H1 (cell line): ENCODE measurements around the gene ABHD1. TPM values are rescaled to one million over a fixed set of nuclear protein-coding genes. Genes with fewer than 3 reads are reported as not detected.

ENCODE experiments used
- CTCF ChIA-PET: fragments of 300-600 bp; sonication (Branson Sonifier 250); formaldehyde crosslinking; loops from one replicate; lab custom pipeline; 2021; ENCODE audit not compliant: partially characterized antibody; lab: Charles Lee
- POLR2A ChIA-PET: fragments of 300-600 bp; sonication (Branson Sonifier 250); formaldehyde crosslinking; loops from one replicate; lab custom pipeline; 2021; ENCODE audit warnings: inconsistent platforms; ENCODE audit not compliant: partially characterized antibody; lab: Charles Lee
- DNase-seq, 2 experiments: peaks; one replicate each; pipeline versions ENCODE4 v3.0.0 to v3.0.0-alpha.2; 2010 to 2022; ENCODE audit warnings: low spot score in 2 of 2, low read depth in 1 of 2, mixed read lengths in 1 of 2
- FAIRE-seq: peaks from 2 replicates; lab custom pipeline; 2011; peaks lifted over from hg19 to GRCh38; lab: Jason Lieb, UNC
- H2AFZ ChIP-seq: 2 replicates; pipeline ENCODE4 v1.8.1; 2012; ENCODE audit warnings: low read length, inconsistent platforms
- H2AK5ac ChIP-seq: 2 replicates; pipeline ENCODE4 v1.6.1; 2013; ENCODE audit warnings: low read depth, low read length
- H2BK120ac ChIP-seq: replicated peaks from 2 replicates; pipeline ENCODE3; 2013; ENCODE audit warnings: low read depth, low read length, inconsistent platforms
- H2BK12ac ChIP-seq: 2 replicates; pipeline ENCODE4 v1.6.1; 2013; ENCODE audit warnings: low read depth, low read length
- H2BK15ac ChIP-seq: 2 replicates; pipeline ENCODE4 v1.6.1; 2013; ENCODE audit warnings: low read length
- H2BK20ac ChIP-seq: 2 replicates; pipeline ENCODE4 v1.6.1; 2013; ENCODE audit warnings: low read length
- H2BK5ac ChIP-seq: 2 replicates; pipeline ENCODE4 v1.6.1; 2013; ENCODE audit warnings: low read depth, low read length
- H3K14ac ChIP-seq: 2 replicates; pipeline ENCODE4 v1.6.1; 2013; ENCODE audit warnings: inconsistent platforms; ENCODE audit not compliant: insufficient read length
- H3K18ac ChIP-seq: 2 replicates; pipeline ENCODE4 v1.6.1; 2013; ENCODE audit warnings: low read length; ENCODE audit errors: extremely low read depth
- H3K23ac ChIP-seq: 2 replicates; pipeline ENCODE4 v1.6.1; 2013; ENCODE audit warnings: inconsistent platforms; ENCODE audit not compliant: insufficient read length
- H3K23me2 ChIP-seq: 2 replicates; pipeline ENCODE4 v1.6.1; 2013; ENCODE audit warnings: low read depth, low read length
- H3K27ac ChIP-seq: 2 replicates; pipeline ENCODE4 v1.6.1; 2011; ENCODE audit warnings: low read depth, low read length, inconsistent platforms
- H3K27me3 ChIP-seq, 4 experiments: replicated peaks in 1 of 4; 1 replicate in 1 of 4; 2 replicates in 3 of 4; pipeline versions ENCODE4 v1.6.1 to v1.8.1; 2011 to 2013; ENCODE audit warnings: low read length in 3 of 4, mild to moderate bottlenecking in 3 of 4, inconsistent platforms in 2 of 4, mixed read lengths in 2 of 4, moderate library complexity in 1 of 4; ENCODE audit not compliant: control insufficient read depth in 3 of 4, insufficient read depth in 3 of 4; ENCODE audit errors: extremely low read depth in 1 of 4
- H3K36me3 ChIP-seq, 4 experiments: 2 replicates each; pipeline versions ENCODE4 v1.6.1 to v1.8.1; 2011 to 2013; ENCODE audit warnings: mild to moderate bottlenecking in 4 of 4, low read length in 3 of 4, moderate library complexity in 2 of 4, control low read depth in 1 of 4, inconsistent platforms in 1 of 4; ENCODE audit not compliant: insufficient read depth in 4 of 4, control insufficient read depth in 2 of 4
- H3K4ac ChIP-seq: replicated peaks from 2 replicates; pipeline ENCODE3; 2013; ENCODE audit warnings: low read length, low read depth, mixed read lengths, inconsistent platforms; ENCODE audit not compliant: insufficient read length
- H3K4me1 ChIP-seq, 4 experiments: replicated peaks in 1 of 4; 1 replicate in 1 of 4; 2 replicates in 3 of 4; pipeline versions ENCODE4 v1.6.1 to v1.8.1; 2011 to 2013; ENCODE audit warnings: low read length in 3 of 4, inconsistent platforms in 2 of 4, mixed read lengths in 1 of 4; ENCODE audit not compliant: insufficient read depth in 4 of 4, control insufficient read depth in 3 of 4
- H3K4me2 ChIP-seq, 2 experiments: 2 replicates each; pipeline versions ENCODE4 v1.6.1 to v1.8.1; 2011 to 2013; ENCODE audit warnings: low read depth in 2 of 2, low read length in 2 of 2, control low read depth in 1 of 2, inconsistent platforms in 1 of 2, mild to moderate bottlenecking in 1 of 2; ENCODE audit not compliant: insufficient read depth in 1 of 2
- H3K4me3 ChIP-seq, 4 experiments: fragments of 200-600, 300-600 bp in 1 of 4; sonication (generic), shearing (Covaris generic), sonication (Bioruptor Twin) in 1 of 4; 2 replicates each; pipeline versions ENCODE4 v1.5.1 to v1.8.1; 2011 to 2016; ENCODE audit warnings: low read length in 4 of 4, low read depth in 3 of 4, control low read depth in 2 of 4, inconsistent platforms in 2 of 4, mild to moderate bottlenecking in 2 of 4, mixed read lengths in 1 of 4, moderate library complexity in 1 of 4; ENCODE audit not compliant: insufficient read depth in 2 of 4; ENCODE audit errors: extremely low read depth in 1 of 4
- H3K56ac ChIP-seq: replicated peaks from 2 replicates; pipeline ENCODE3; 2013; ENCODE audit warnings: low read depth, mild to moderate bottlenecking, mixed read lengths, low read length, inconsistent platforms; ENCODE audit not compliant: insufficient read length
- H3K79me1 ChIP-seq: 2 replicates; pipeline ENCODE4 v1.6.1; 2013; ENCODE audit warnings: low read depth, low read length, control low read depth
- H3K79me2 ChIP-seq, 2 experiments: 2 replicates each; pipeline versions ENCODE4 v1.6.1 to v1.8.1; 2012 to 2013; ENCODE audit warnings: low read length in 2 of 2, mild to moderate bottlenecking in 2 of 2, inconsistent platforms in 1 of 2; ENCODE audit not compliant: insufficient read depth in 2 of 2, control insufficient read depth in 1 of 2
- H3K9ac ChIP-seq, 4 experiments: replicated peaks in 1 of 4; 1 replicate in 1 of 4; 2 replicates in 3 of 4; pipeline versions ENCODE4 v1.6.1 to v1.8.1; 2011 to 2013; ENCODE audit warnings: low read depth in 3 of 4, low read length in 3 of 4, control low read depth in 2 of 4, mild to moderate bottlenecking in 2 of 4, moderate library complexity in 2 of 4, inconsistent platforms in 1 of 4; ENCODE audit errors: extremely low read depth in 1 of 4
- H3K9me3 ChIP-seq, 2 experiments: 2 replicates each; pipeline versions ENCODE4 v1.6.1 to v1.8.1; 2012 to 2013; ENCODE audit warnings: mild to moderate bottlenecking in 2 of 2, moderate library complexity in 2 of 2, control low read depth in 1 of 2, inconsistent platforms in 1 of 2, low read depth in 1 of 2, low read length in 1 of 2, mixed read lengths in 1 of 2; ENCODE audit not compliant: insufficient read depth in 2 of 2
- H4K20me1 ChIP-seq, 2 experiments: replicated peaks in 1 of 2; 2 replicates each; pipeline versions ENCODE3 to v1.8.1; 2011 to 2013; ENCODE audit warnings: inconsistent platforms in 2 of 2, low read length in 2 of 2, mild to moderate bottlenecking in 1 of 2; ENCODE audit not compliant: insufficient read depth in 2 of 2, control insufficient read depth in 1 of 2
- H4K5ac ChIP-seq: 2 replicates; pipeline ENCODE4 v1.6.1; 2013; ENCODE audit warnings: low read length, low read depth, mixed read lengths, inconsistent platforms; ENCODE audit not compliant: insufficient read length
- H4K8ac ChIP-seq: 2 replicates; pipeline ENCODE4 v1.8.0; 2013; ENCODE audit warnings: mild to moderate bottlenecking, moderate library complexity, low read length, inconsistent platforms; ENCODE audit not compliant: insufficient read depth; ENCODE audit errors: extremely low read depth
- H4K91ac ChIP-seq: replicated peaks from 2 replicates; pipeline ENCODE3; 2013; ENCODE audit warnings: low read length, mixed read lengths, inconsistent platforms; ENCODE audit not compliant: insufficient read length
- BRCA1 ChIP-seq: IDR thresholded peaks from 2 replicates; pipeline ENCODE4 v1.6.1; 2012; ENCODE audit warnings: low read depth, low read length, improper control_type of control experiment
- CEBPB ChIP-seq: IDR thresholded peaks from 2 replicates; pipeline ENCODE4 v1.6.1; 2012; ENCODE audit warnings: low read depth, low read length
- GTF2F1 ChIP-seq: IDR thresholded peaks from 2 replicates; pipeline ENCODE4 v1.6.1; 2012; ENCODE audit warnings: low read depth, low read length, improper control_type of control experiment, borderline replicate concordance
- JUND ChIP-seq: IDR thresholded peaks from 2 replicates; pipeline ENCODE4 v1.6.1; 2011; ENCODE audit warnings: mild to moderate bottlenecking, improper control_type of control experiment, low read length
- RXRA ChIP-seq: IDR thresholded peaks from 2 replicates; pipeline ENCODE4 v1.6.1; 2011; ENCODE audit warnings: low read depth, mild to moderate bottlenecking, low read length, moderate library complexity; ENCODE audit not compliant: insufficient read depth
- SIRT6 ChIP-seq: IDR thresholded peaks from one replicate; pipeline ENCODE4 v1.7.1; 2012; ENCODE audit warnings: low read length, inconsistent platforms
- WGBS, 2 experiments: shearing (Covaris generic) in 1 of 2; methylation state at CpG; one replicate each; pipeline versions ENCODE4 v1.1.6 to v1.1.7; 2013 to 2015; ENCODE audit warnings: low lambda C conversion rate in 2 of 2, mixed read lengths in 2 of 2, inconsistent platforms in 1 of 2, low coverage in 1 of 2, missing lambda C conversion rate in 1 of 2; ENCODE audit not compliant: insufficient replicate concordance in 2 of 2, insufficient coverage in 1 of 2, insufficient read length in 1 of 2; ENCODE audit errors: extremely low coverage in 1 of 2, missing lambda C conversion rate in 1 of 2; 5-methylcytosine and 5-hydroxymethylcytosine counted together
- polyA plus RNA-seq, 7 experiments: library from polyadenylated mRNA; depleted of rRNA in 3 of 7; stranded (reverse) in 5 of 7; unstranded in 2 of 7; fragments of >200 nt in 5 of 7; fragments of 200-250 nt in 2 of 7; gene quantifications; 1 replicate in 5 of 7; 2 replicates in 1 of 7; 4 replicates in 1 of 7; pipeline versions ENCODE4 v1.2.1 to v1.2.3, GENCODE V29; 2011 to 2013; ENCODE audit warnings: missing spikeins in 2 of 7, mixed read lengths in 2 of 7
- total RNA-seq: library from RNA; stranded (reverse); fragmentation: NEBNext Ultra II Directional; extraction: Animal tissue kit (Norgen Biotek cat#: 25700); gene quantifications from 2 replicates; pipeline ENCODE4 v1.2.1, GENCODE V29; 2021

The ABHD1 gene
- total and polyA plus RNA-seq, 2 of the 8 experiments (the other 6 are each of a cell fraction or from before 2014, with no cell fraction given): 0.20 to 1.1 TPM

- Histone ChIP-seq H3K27me3 (peaks cover 0 to 9% (median 4%) of the 10 kb centered on the region in 4 experiments; a peak in 2 of 7 replicates), H3K23ac (no peak overlapping the region), H4K5ac (no peak overlapping the region), H3K14ac (no peak overlapping the region), H3K4me3 (no peak overlapping the region), H3K27ac (no peak overlapping the region), H2BK5ac (no peak overlapping the region), H3K9ac (no peak overlapping the region), H3K4ac (no peak overlapping the region), H2AK5ac (no peak overlapping the region), H4K8ac (peak overlapping the region; percentile 60; the same call in 1 of the 2 replicates), H4K91ac (no peak overlapping the region), H3K56ac (no peak overlapping the region), H2BK120ac (no peak overlapping the region), H3K36me3 (no peaks in the 10 kb centered on the region), H4K20me1 (no peaks in the 10 kb centered on the region), H2BK20ac (no peak overlapping the region), H2AFZ (no peak overlapping the region), H3K79me2 (no peaks in the 10 kb centered on the region), H3K4me1 (peaks cover 4 to 33% (median 17%) of the 10 kb centered on the region in 4 experiments), H3K4me2 (no peak overlapping the region), H2BK12ac (no peak overlapping the region), H3K23me2 (peaks cover 13% of the 10 kb centered on the region; the same call in 1 of the 2 replicates), H3K9me3 (no peaks in the 10 kb centered on the region), H2BK15ac (no peak overlapping the region), H3K18ac (no peak overlapping the region), H3K79me1 (no peaks in the 10 kb centered on the region)
- FAIRE-seq: no peak
- WGBS, 2 experiments: 92% methylated on average over 20 of the region's 27 CpGs; no CpG with 5 or more reads in 1 of the 2 experiments
- ChIA-PET POLR2A (interaction anchor here (1.0 to 5.9 kb wide), 8 partner anchors 10 to 327 kb away, joined by 3 to 63 read pairs (median 6); partner anchors contain the start of genes AGBL5, ATRAID, GTF3C2 and OST4), CTCF (interaction anchor here (1.0 to 16.5 kb wide), 13 partner anchors 9 to 136 kb away, joined by 3 to 160 read pairs (median 4); partner anchors contain the start of genes AGBL5, OST4 and PREB)
- DNase-seq: no peak
- TF ChIP-seq RXRA (no peak), SIRT6 (no peak), GTF2F1 (no peak), JUND (no peak), BRCA1 (no peak), CEBPB (no peak)
- TF ChIP-seq, all 59 proteins: peak for 0
Observed at GRCh38 chr2:27082773-27083409, 40.7 kb upstream of the ABHD1 start.
